H9 (cell line): ENCODE data around the gene C1QL1. TPM values are rescaled to one million over a fixed set of nuclear protein-coding genes. Genes with fewer than 3 reads are reported as not detected.

ENCODE experiments used
- DNase-seq: peaks from one replicate; pipeline ENCODE4 v3.0.0-alpha.2; 2017
- H2AFZ ChIP-seq: one replicate; pipeline ENCODE4 v1.6.1; 2013; ENCODE audit warnings: mild to moderate bottlenecking, low read length, control low read depth, moderate library complexity
- H2AK5ac ChIP-seq: 2 replicates; pipeline ENCODE4 v1.6.1; 2013; ENCODE audit warnings: low read length, control low read depth, mixed read lengths; ENCODE audit not compliant: insufficient read length
- H2BK120ac ChIP-seq: one replicate; pipeline ENCODE4 v1.6.1; 2013; ENCODE audit warnings: low read depth, mild to moderate bottlenecking, low read length, control low read depth, inconsistent platforms; ENCODE audit not compliant: poor library complexity, severe bottlenecking
- H2BK12ac ChIP-seq: 2 replicates; pipeline ENCODE4 v1.6.1; 2013; ENCODE audit warnings: low read length, control low read depth, mixed read lengths, low read depth; ENCODE audit not compliant: insufficient read length
- H2BK15ac ChIP-seq: 2 replicates; pipeline ENCODE4 v1.6.1; 2013; ENCODE audit warnings: low read depth, low read length, control low read depth
- H2BK20ac ChIP-seq: one replicate; pipeline ENCODE4 v1.6.1; 2013; ENCODE audit warnings: low read depth, mild to moderate bottlenecking, low read length, control low read depth, inconsistent platforms; ENCODE audit not compliant: poor library complexity, severe bottlenecking
- H2BK5ac ChIP-seq: 2 replicates; pipeline ENCODE4 v1.6.1; 2013; ENCODE audit warnings: low read length, control low read depth, mixed read lengths; ENCODE audit not compliant: insufficient read length
- H3K14ac ChIP-seq: 2 replicates; pipeline ENCODE4 v1.6.1; 2013; ENCODE audit warnings: low read length, control low read depth; ENCODE audit not compliant: insufficient read depth
- H3K18ac ChIP-seq: 2 replicates; pipeline ENCODE4 v1.6.1; 2013; ENCODE audit warnings: low read depth, mild to moderate bottlenecking, mixed read lengths, low read length, control low read depth; ENCODE audit not compliant: insufficient read length
- H3K23ac ChIP-seq: 2 replicates; pipeline ENCODE4 v1.6.1; 2013; ENCODE audit warnings: low read length, control low read depth, mixed read lengths, low read depth; ENCODE audit not compliant: insufficient read length
- H3K23me2 ChIP-seq: 2 replicates; pipeline ENCODE4 v1.6.1; 2013; ENCODE audit warnings: low read depth, mild to moderate bottlenecking, mixed read lengths, low read length, control low read depth; ENCODE audit not compliant: insufficient read length, poor library complexity, severe bottlenecking
- H3K27ac ChIP-seq: 2 replicates; pipeline ENCODE4 v1.5.1; 2013; ENCODE audit warnings: low read length, control low read depth, mixed read lengths, low read depth; ENCODE audit not compliant: insufficient read length
- H3K27me3 ChIP-seq: 2 replicates; pipeline ENCODE4 v1.6.1; 2013; ENCODE audit warnings: low read length, control low read depth, inconsistent platforms; ENCODE audit not compliant: insufficient read depth
- H3K4ac ChIP-seq: 2 replicates; pipeline ENCODE4 v1.6.1; 2013; ENCODE audit warnings: low read depth, mild to moderate bottlenecking, control low read depth, inconsistent platforms, low read length, moderate library complexity
- H3K4me1 ChIP-seq: 2 replicates; pipeline ENCODE4 v1.6.1; 2013; ENCODE audit warnings: low read length, control low read depth, inconsistent platforms; ENCODE audit not compliant: insufficient read depth
- H3K4me2 ChIP-seq: 2 replicates; pipeline ENCODE4 v1.6.1; 2013; ENCODE audit warnings: low read length, control low read depth, mixed read lengths; ENCODE audit not compliant: insufficient read length, insufficient read depth
- H3K56ac ChIP-seq: 2 replicates; pipeline ENCODE4 v1.6.1; 2013; ENCODE audit warnings: low read depth, mild to moderate bottlenecking, mixed read lengths, low read length, control low read depth; ENCODE audit not compliant: insufficient read length
- H3K79me1 ChIP-seq: 2 replicates; pipeline ENCODE4 v1.6.1; 2013; ENCODE audit warnings: low read depth, mild to moderate bottlenecking, moderate library complexity, low read length, control low read depth, inconsistent platforms; ENCODE audit not compliant: insufficient read depth, poor library complexity, severe bottlenecking
- H3K79me2 ChIP-seq: 2 replicates; pipeline ENCODE4 v1.6.1; 2013; ENCODE audit warnings: low read length, control low read depth, inconsistent platforms; ENCODE audit not compliant: insufficient read depth
- H3K9ac ChIP-seq: 2 replicates; pipeline ENCODE4 v1.6.1; 2013; ENCODE audit warnings: low read length, control low read depth, mixed read lengths; ENCODE audit not compliant: insufficient read length; ENCODE audit errors: extremely low read depth
- H3K9me3 ChIP-seq: one replicate; pipeline ENCODE4 v1.6.1; 2013; ENCODE audit warnings: low read depth, low read length, inconsistent platforms; ENCODE audit not compliant: control insufficient read depth
- H3T11ph ChIP-seq: one replicate; pipeline ENCODE4 v1.6.1; 2013; ENCODE audit warnings: mild to moderate bottlenecking, low read length, control low read depth, inconsistent platforms
- H4K20me1 ChIP-seq: one replicate; pipeline ENCODE4 v1.6.1; 2013; ENCODE audit not compliant: control insufficient read depth, insufficient read length, insufficient read depth
- H4K5ac ChIP-seq: 2 replicates; pipeline ENCODE4 v1.6.1; 2013; ENCODE audit warnings: low read depth, mild to moderate bottlenecking, mixed read lengths, low read length, control low read depth; ENCODE audit not compliant: insufficient read length
- H4K8ac ChIP-seq: replicated peaks from 2 replicates; pipeline ENCODE4 v1.6.1; 2013; ENCODE audit warnings: low read length, control low read depth, mixed read lengths, low read depth; ENCODE audit not compliant: insufficient read length
- H4K91ac ChIP-seq: 2 replicates; pipeline ENCODE4 v1.6.1; 2013; ENCODE audit warnings: low read depth, mild to moderate bottlenecking, moderate library complexity, mixed read lengths, low read length, control low read depth; ENCODE audit not compliant: insufficient read length
- H3K27ac Mint-ChIP-seq, 3 experiments: 2 replicates in 2 of 3; 3 replicates in 1 of 3; pipeline ENCODE4 v1.8.0; 2020 to 2021; ENCODE audit warnings: mixed read lengths in 3 of 3, mild to moderate bottlenecking in 1 of 3, moderate library complexity in 1 of 3
- H3K27me3 Mint-ChIP-seq: 2 replicates; pipeline ENCODE4 v1.8.0; 2021; ENCODE audit warnings: low read depth, mild to moderate bottlenecking, moderate library complexity, mixed read lengths
- H3K36me3 Mint-ChIP-seq, 3 experiments: 2 replicates in 2 of 3; 3 replicates in 1 of 3; pipeline ENCODE4 v1.8.0; 2020 to 2021; ENCODE audit warnings: low read depth in 3 of 3, mixed read lengths in 3 of 3; ENCODE audit not compliant: insufficient read depth in 1 of 3
- H3K4me1 Mint-ChIP-seq, 2 experiments: 2 replicates each; pipeline ENCODE4 v1.8.0; 2020; ENCODE audit warnings: mixed read lengths in 2 of 2
- H3K4me3 Mint-ChIP-seq, 2 experiments: 2 replicates in 1 of 2; 3 replicates in 1 of 2; pipeline ENCODE4 v1.8.0; 2020 to 2021; ENCODE audit warnings: mild to moderate bottlenecking in 2 of 2, mixed read lengths in 2 of 2, moderate library complexity in 1 of 2
- H3K9me3 Mint-ChIP-seq, 2 experiments: 2 replicates in 1 of 2; 3 replicates in 1 of 2; pipeline ENCODE4 v1.8.0; 2020; ENCODE audit warnings: mild to moderate bottlenecking in 2 of 2, mixed read lengths in 2 of 2, moderate library complexity in 1 of 2
- WGBS: extraction: QIAGEN DNeasy Blood & Tissue Kit; methylation state at CpG from one replicate; pipeline ENCODE4 v1.1.7; 2013; ENCODE audit warnings: missing lambda C conversion rate, low lambda C conversion rate, mixed read lengths; ENCODE audit not compliant: insufficient read length; ENCODE audit errors: extremely low coverage; 5-methylcytosine and 5-hydroxymethylcytosine counted together
- total RNA-seq: library from RNA; stranded (reverse); gene quantifications from 2 replicates; pipeline ENCODE4 v1.2.1, GENCODE V29; 2021
- TF ChIP-seq, protein P1 (sequence below): fragments of 200-600 bp; sonication (generic); conservative IDR thresholded peaks from 3 replicates; pipeline ENCODE4 v1.8.0; 2021; ENCODE audit warnings: antibody characterized with exemption, mild to moderate bottlenecking

The C1QL1 gene
- total RNA-seq, 1 experiment from 2014 or later, result 6.0 TPM

DNA sequence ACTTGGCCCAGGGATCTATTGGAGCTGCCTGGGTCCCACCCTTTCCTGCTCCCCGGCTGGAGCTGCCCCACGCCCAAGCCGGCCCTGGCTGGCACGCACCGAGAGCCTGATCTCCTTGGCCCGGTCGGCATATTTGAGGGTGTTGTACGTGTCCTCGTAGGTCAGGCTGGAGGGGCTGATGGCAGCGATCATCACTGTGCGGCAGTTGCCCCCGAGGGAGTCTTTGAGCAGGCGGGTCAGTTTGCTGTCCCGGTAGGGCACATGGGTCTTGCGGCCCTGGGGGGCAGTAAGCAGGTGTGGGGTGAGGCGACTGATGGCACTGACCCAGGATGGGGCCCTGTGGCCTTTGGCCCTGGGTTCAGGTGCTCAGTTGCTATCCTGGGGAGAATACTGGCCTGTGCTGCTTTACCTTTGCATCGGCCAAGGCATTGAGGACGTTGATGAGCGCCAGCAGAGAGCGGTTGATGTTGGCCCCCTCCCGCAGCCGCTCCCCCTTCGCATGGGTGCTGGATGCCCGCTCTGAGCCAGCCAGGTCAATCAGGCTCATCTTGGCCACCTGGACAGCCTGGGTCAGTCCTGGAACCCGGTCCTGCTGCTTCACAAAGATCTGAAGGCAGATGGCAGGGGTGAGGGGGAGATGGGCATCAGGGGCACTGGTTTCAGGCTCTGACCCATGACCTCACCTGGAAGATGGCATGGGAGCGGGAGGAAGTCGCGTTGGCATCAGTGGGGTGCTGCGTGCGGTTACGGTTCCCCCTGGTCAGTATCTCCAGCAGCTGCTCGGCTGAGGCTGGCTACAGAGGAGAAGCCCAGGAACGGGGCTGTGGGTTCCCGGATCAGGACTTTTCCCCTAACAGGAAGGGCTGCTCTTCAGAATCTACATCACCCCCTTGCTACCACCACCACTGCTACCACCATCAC lies 34.0 kb downstream of the C1QL1 start:
- no peak overlapping the region for H3K14ac ChIP-seq
- no peak overlapping the region for H4K5ac ChIP-seq
- no peaks in the 10 kb centered on the region for H3K9me3 ChIP-seq
- no peak overlapping the region for H2AFZ ChIP-seq
- no peak overlapping the region for H3K4me2 ChIP-seq
- H3K9me3 Mint-ChIP-seq, result no peaks in the 10 kb centered on the region
- no peak overlapping the region for H2AK5ac ChIP-seq
- no peaks in the 10 kb centered on the region for H3K27me3 ChIP-seq
- no peak overlapping the region for H2BK20ac ChIP-seq
- no peak overlapping the region for H4K8ac ChIP-seq
- no peaks in the 10 kb centered on the region for H3K4me1 ChIP-seq
- H3K23ac ChIP-seq, result no peak overlapping the region
- no peak overlapping the region for H3K18ac ChIP-seq
- H4K20me1 ChIP-seq, result no peaks in the 10 kb centered on the region
- no peak overlapping the region for H3K27ac ChIP-seq
- H3K79me1 ChIP-seq, result no peaks in the 10 kb centered on the region
- WGBS, result no CpG with 5 or more reads among the region's 34 CpGs
- H3K9ac ChIP-seq, result no peak overlapping the region
- H3K79me2 ChIP-seq, result no peaks in the 10 kb centered on the region
- no peaks in the 10 kb centered on the region for H3K27me3 Mint-ChIP-seq
- H3K56ac ChIP-seq, result no peak overlapping the region
- H2BK5ac ChIP-seq, result no peak overlapping the region
- no peak overlapping the region for H2BK12ac ChIP-seq
- H3K27ac Mint-ChIP-seq, result no peak overlapping the region; a peak in 1 of 7 replicates
- no peak overlapping the region for H3K4me3 Mint-ChIP-seq
- no peaks in the 10 kb centered on the region for H3K4me1 Mint-ChIP-seq
- TF ChIP-seq, protein P1, sequence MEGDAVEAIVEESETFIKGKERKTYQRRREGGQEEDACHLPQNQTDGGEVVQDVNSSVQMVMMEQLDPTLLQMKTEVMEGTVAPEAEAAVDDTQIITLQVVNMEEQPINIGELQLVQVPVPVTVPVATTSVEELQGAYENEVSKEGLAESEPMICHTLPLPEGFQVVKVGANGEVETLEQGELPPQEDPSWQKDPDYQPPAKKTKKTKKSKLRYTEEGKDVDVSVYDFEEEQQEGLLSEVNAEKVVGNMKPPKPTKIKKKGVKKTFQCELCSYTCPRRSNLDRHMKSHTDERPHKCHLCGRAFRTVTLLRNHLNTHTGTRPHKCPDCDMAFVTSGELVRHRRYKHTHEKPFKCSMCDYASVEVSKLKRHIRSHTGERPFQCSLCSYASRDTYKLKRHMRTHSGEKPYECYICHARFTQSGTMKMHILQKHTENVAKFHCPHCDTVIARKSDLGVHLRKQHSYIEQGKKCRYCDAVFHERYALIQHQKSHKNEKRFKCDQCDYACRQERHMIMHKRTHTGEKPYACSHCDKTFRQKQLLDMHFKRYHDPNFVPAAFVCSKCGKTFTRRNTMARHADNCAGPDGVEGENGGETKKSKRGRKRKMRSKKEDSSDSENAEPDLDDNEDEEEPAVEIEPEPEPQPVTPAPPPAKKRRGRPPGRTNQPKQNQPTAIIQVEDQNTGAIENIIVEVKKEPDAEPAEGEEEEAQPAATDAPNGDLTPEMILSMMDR, result no peak
- H2BK15ac ChIP-seq, result no peak overlapping the region
- peaks cover 42 to 77% (median 76%) of the 10 kb centered on the region in 3 experiments for H3K36me3 Mint-ChIP-seq
- DNase-seq, result peak; percentile 25
- no peak overlapping the region for H4K91ac ChIP-seq
- no peak overlapping the region for H3T11ph ChIP-seq
- no peak overlapping the region for H2BK120ac ChIP-seq
- H3K23me2 ChIP-seq, result no peaks in the 10 kb centered on the region
- no peak overlapping the region for H3K4ac ChIP-seq
